H1 (cell line): Measurements from ENCODE around the gene TATDN2. TPM values are rescaled to one million over a fixed set of nuclear protein-coding genes. Genes with fewer than 3 reads are reported as not detected.

Source experiments
- CTCF ChIA-PET: fragments of 300-600 bp; sonication (Branson Sonifier 250); formaldehyde crosslinking; loops from one replicate; lab custom pipeline; 2021; ENCODE audit not compliant: partially characterized antibody; lab: Charles Lee
- POLR2A ChIA-PET: fragments of 300-600 bp; sonication (Branson Sonifier 250); formaldehyde crosslinking; loops from one replicate; lab custom pipeline; 2021; ENCODE audit warnings: inconsistent platforms; ENCODE audit not compliant: partially characterized antibody; lab: Charles Lee
- DNase-seq, 2 experiments: peaks; one replicate each; pipeline versions ENCODE4 v3.0.0 to v3.0.0-alpha.2; 2010 to 2022; ENCODE audit warnings: low spot score in 2 of 2, low read depth in 1 of 2, mixed read lengths in 1 of 2
- FAIRE-seq: peaks from 2 replicates; lab custom pipeline; 2011; peaks lifted over from hg19 to GRCh38; lab: Jason Lieb, UNC
- H2AFZ ChIP-seq: 2 replicates; pipeline ENCODE4 v1.8.1; 2012; ENCODE audit warnings: low read length, inconsistent platforms
- H2AK5ac ChIP-seq: 2 replicates; pipeline ENCODE4 v1.6.1; 2013; ENCODE audit warnings: low read depth, low read length
- H2BK120ac ChIP-seq: replicated peaks from 2 replicates; pipeline ENCODE3; 2013; ENCODE audit warnings: low read depth, low read length, inconsistent platforms
- H2BK12ac ChIP-seq: 2 replicates; pipeline ENCODE4 v1.6.1; 2013; ENCODE audit warnings: low read depth, low read length
- H2BK15ac ChIP-seq: 2 replicates; pipeline ENCODE4 v1.6.1; 2013; ENCODE audit warnings: low read length
- H2BK20ac ChIP-seq: 2 replicates; pipeline ENCODE4 v1.6.1; 2013; ENCODE audit warnings: low read length
- H2BK5ac ChIP-seq: 2 replicates; pipeline ENCODE4 v1.6.1; 2013; ENCODE audit warnings: low read depth, low read length
- H3K14ac ChIP-seq: 2 replicates; pipeline ENCODE4 v1.6.1; 2013; ENCODE audit warnings: inconsistent platforms; ENCODE audit not compliant: insufficient read length
- H3K18ac ChIP-seq: 2 replicates; pipeline ENCODE4 v1.6.1; 2013; ENCODE audit warnings: low read length; ENCODE audit errors: extremely low read depth
- H3K23ac ChIP-seq: 2 replicates; pipeline ENCODE4 v1.6.1; 2013; ENCODE audit warnings: inconsistent platforms; ENCODE audit not compliant: insufficient read length
- H3K23me2 ChIP-seq: 2 replicates; pipeline ENCODE4 v1.6.1; 2013; ENCODE audit warnings: low read depth, low read length
- H3K27ac ChIP-seq: 2 replicates; pipeline ENCODE4 v1.6.1; 2011; ENCODE audit warnings: low read depth, low read length, inconsistent platforms
- H3K27me3 ChIP-seq, 4 experiments: replicated peaks in 1 of 4; 1 replicate in 1 of 4; 2 replicates in 3 of 4; pipeline versions ENCODE4 v1.6.1 to v1.8.1; 2011 to 2013; ENCODE audit warnings: low read length in 3 of 4, mild to moderate bottlenecking in 3 of 4, inconsistent platforms in 2 of 4, mixed read lengths in 2 of 4, moderate library complexity in 1 of 4; ENCODE audit not compliant: control insufficient read depth in 3 of 4, insufficient read depth in 3 of 4; ENCODE audit errors: extremely low read depth in 1 of 4
- H3K36me3 ChIP-seq, 4 experiments: 2 replicates each; pipeline versions ENCODE4 v1.6.1 to v1.8.1; 2011 to 2013; ENCODE audit warnings: mild to moderate bottlenecking in 4 of 4, low read length in 3 of 4, moderate library complexity in 2 of 4, control low read depth in 1 of 4, inconsistent platforms in 1 of 4; ENCODE audit not compliant: insufficient read depth in 4 of 4, control insufficient read depth in 2 of 4
- H3K4ac ChIP-seq: replicated peaks from 2 replicates; pipeline ENCODE3; 2013; ENCODE audit warnings: low read length, low read depth, mixed read lengths, inconsistent platforms; ENCODE audit not compliant: insufficient read length
- H3K4me1 ChIP-seq, 4 experiments: replicated peaks in 1 of 4; 1 replicate in 1 of 4; 2 replicates in 3 of 4; pipeline versions ENCODE4 v1.6.1 to v1.8.1; 2011 to 2013; ENCODE audit warnings: low read length in 3 of 4, inconsistent platforms in 2 of 4, mixed read lengths in 1 of 4; ENCODE audit not compliant: insufficient read depth in 4 of 4, control insufficient read depth in 3 of 4
- H3K4me2 ChIP-seq, 2 experiments: 2 replicates each; pipeline versions ENCODE4 v1.6.1 to v1.8.1; 2011 to 2013; ENCODE audit warnings: low read depth in 2 of 2, low read length in 2 of 2, control low read depth in 1 of 2, inconsistent platforms in 1 of 2, mild to moderate bottlenecking in 1 of 2; ENCODE audit not compliant: insufficient read depth in 1 of 2
- H3K4me3 ChIP-seq, 4 experiments: fragments of 200-600, 300-600 bp in 1 of 4; sonication (generic), shearing (Covaris generic), sonication (Bioruptor Twin) in 1 of 4; 2 replicates each; pipeline versions ENCODE4 v1.5.1 to v1.8.1; 2011 to 2016; ENCODE audit warnings: low read length in 4 of 4, low read depth in 3 of 4, control low read depth in 2 of 4, inconsistent platforms in 2 of 4, mild to moderate bottlenecking in 2 of 4, mixed read lengths in 1 of 4, moderate library complexity in 1 of 4; ENCODE audit not compliant: insufficient read depth in 2 of 4; ENCODE audit errors: extremely low read depth in 1 of 4
- H3K56ac ChIP-seq: replicated peaks from 2 replicates; pipeline ENCODE3; 2013; ENCODE audit warnings: low read depth, mild to moderate bottlenecking, mixed read lengths, low read length, inconsistent platforms; ENCODE audit not compliant: insufficient read length
- H3K79me1 ChIP-seq: 2 replicates; pipeline ENCODE4 v1.6.1; 2013; ENCODE audit warnings: low read depth, low read length, control low read depth
- H3K79me2 ChIP-seq, 2 experiments: 2 replicates each; pipeline versions ENCODE4 v1.6.1 to v1.8.1; 2012 to 2013; ENCODE audit warnings: low read length in 2 of 2, mild to moderate bottlenecking in 2 of 2, inconsistent platforms in 1 of 2; ENCODE audit not compliant: insufficient read depth in 2 of 2, control insufficient read depth in 1 of 2
- H3K9ac ChIP-seq, 4 experiments: replicated peaks in 1 of 4; 1 replicate in 1 of 4; 2 replicates in 3 of 4; pipeline versions ENCODE4 v1.6.1 to v1.8.1; 2011 to 2013; ENCODE audit warnings: low read depth in 3 of 4, low read length in 3 of 4, control low read depth in 2 of 4, mild to moderate bottlenecking in 2 of 4, moderate library complexity in 2 of 4, inconsistent platforms in 1 of 4; ENCODE audit errors: extremely low read depth in 1 of 4
- H3K9me3 ChIP-seq, 2 experiments: 2 replicates each; pipeline versions ENCODE4 v1.6.1 to v1.8.1; 2012 to 2013; ENCODE audit warnings: mild to moderate bottlenecking in 2 of 2, moderate library complexity in 2 of 2, control low read depth in 1 of 2, inconsistent platforms in 1 of 2, low read depth in 1 of 2, low read length in 1 of 2, mixed read lengths in 1 of 2; ENCODE audit not compliant: insufficient read depth in 2 of 2
- H4K20me1 ChIP-seq, 2 experiments: replicated peaks in 1 of 2; 2 replicates each; pipeline versions ENCODE3 to v1.8.1; 2011 to 2013; ENCODE audit warnings: inconsistent platforms in 2 of 2, low read length in 2 of 2, mild to moderate bottlenecking in 1 of 2; ENCODE audit not compliant: insufficient read depth in 2 of 2, control insufficient read depth in 1 of 2
- H4K5ac ChIP-seq: 2 replicates; pipeline ENCODE4 v1.6.1; 2013; ENCODE audit warnings: low read length, low read depth, mixed read lengths, inconsistent platforms; ENCODE audit not compliant: insufficient read length
- H4K8ac ChIP-seq: 2 replicates; pipeline ENCODE4 v1.8.0; 2013; ENCODE audit warnings: mild to moderate bottlenecking, moderate library complexity, low read length, inconsistent platforms; ENCODE audit not compliant: insufficient read depth; ENCODE audit errors: extremely low read depth
- H4K91ac ChIP-seq: replicated peaks from 2 replicates; pipeline ENCODE3; 2013; ENCODE audit warnings: low read length, mixed read lengths, inconsistent platforms; ENCODE audit not compliant: insufficient read length
- ASH2L ChIP-seq: fragments of 200-600, 300-600 bp; sonication (generic); IDR thresholded peaks from one replicate; pipeline ENCODE4 v1.7.1; 2017; ENCODE audit warnings: low read length
- BCL11A ChIP-seq, 2 experiments: IDR thresholded peaks; one replicate each; pipeline ENCODE4 v1.6.1; 2011; ENCODE audit warnings: low read depth in 2 of 2, low read length in 2 of 2, mild to moderate bottlenecking in 2 of 2
- BRCA1 ChIP-seq: IDR thresholded peaks from 2 replicates; pipeline ENCODE4 v1.6.1; 2012; ENCODE audit warnings: low read depth, low read length, improper control_type of control experiment
- CEBPB ChIP-seq: IDR thresholded peaks from 2 replicates; pipeline ENCODE4 v1.6.1; 2012; ENCODE audit warnings: low read depth, low read length
- CREB1 ChIP-seq: IDR thresholded peaks from 2 replicates; pipeline ENCODE4 v1.6.1; 2012; ENCODE audit warnings: inconsistent platforms
- FOSL1 ChIP-seq: IDR thresholded peaks from 2 replicates; pipeline ENCODE4 v1.6.1; 2011; ENCODE audit warnings: mild to moderate bottlenecking, low read depth, low read length, moderate library complexity; ENCODE audit not compliant: insufficient read depth
- KDM1A ChIP-seq: fragments of 200-600, 300-600 bp; sonication (generic); IDR thresholded peaks from 2 replicates; pipeline ENCODE4 v1.7.1; 2016; ENCODE audit warnings: mild to moderate bottlenecking, low read length, borderline replicate concordance
- KDM5A ChIP-seq: fragments of 200-600 bp; IDR thresholded peaks from 2 replicates; pipeline ENCODE4 v1.7.1; 2012; ENCODE audit warnings: mild to moderate bottlenecking, low read length, inconsistent platforms, mixed read lengths
- MAFK ChIP-seq: IDR thresholded peaks from 2 replicates; pipeline ENCODE4 v1.6.1; 2012; ENCODE audit warnings: low read depth, mild to moderate bottlenecking, improper control_type of control experiment, low read length
- NANOG ChIP-seq: IDR thresholded peaks from 2 replicates; pipeline ENCODE4 v1.6.1; 2011; ENCODE audit warnings: low read length, low read depth, mild to moderate bottlenecking, inconsistent platforms; ENCODE audit not compliant: insufficient read depth, poor library complexity, severe bottlenecking
- POLR2A ChIP-seq, 2 experiments: IDR thresholded peaks; 1 replicate in 1 of 2; 2 replicates in 1 of 2; pipeline ENCODE4 v1.6.1; 2011; ENCODE audit warnings: low read depth in 2 of 2, low read length in 2 of 2, mild to moderate bottlenecking in 2 of 2; ENCODE audit errors: control extremely low read depth in 1 of 2
- RNF2 ChIP-seq: fragments of 200-900, 300-1000 bp; sonication (generic); IDR thresholded peaks from 2 replicates; pipeline ENCODE4 v1.7.1; 2016; ENCODE audit warnings: borderline replicate concordance, low read depth, mild to moderate bottlenecking, antibody characterized with exemption, low read length; ENCODE audit not compliant: poor library complexity, severe bottlenecking; ENCODE audit errors: missing control alignments
- SUZ12 ChIP-seq: fragments of 200-600 bp; sonication (generic); IDR thresholded peaks from 2 replicates; pipeline ENCODE4 v1.6.1; 2012; ENCODE audit warnings: mild to moderate bottlenecking, inconsistent platforms, low read length, moderate library complexity, mixed read lengths
- WGBS, 2 experiments: shearing (Covaris generic) in 1 of 2; methylation state at CpG; one replicate each; pipeline versions ENCODE4 v1.1.6 to v1.1.7; 2013 to 2015; ENCODE audit warnings: low lambda C conversion rate in 2 of 2, mixed read lengths in 2 of 2, inconsistent platforms in 1 of 2, low coverage in 1 of 2, missing lambda C conversion rate in 1 of 2; ENCODE audit not compliant: insufficient replicate concordance in 2 of 2, insufficient coverage in 1 of 2, insufficient read length in 1 of 2; ENCODE audit errors: extremely low coverage in 1 of 2, missing lambda C conversion rate in 1 of 2; 5-methylcytosine and 5-hydroxymethylcytosine counted together
- polyA plus RNA-seq, 7 experiments: library from polyadenylated mRNA; depleted of rRNA in 3 of 7; stranded (reverse) in 5 of 7; unstranded in 2 of 7; fragments of >200 nt in 5 of 7; fragments of 200-250 nt in 2 of 7; gene quantifications; 1 replicate in 5 of 7; 2 replicates in 1 of 7; 4 replicates in 1 of 7; pipeline versions ENCODE4 v1.2.1 to v1.2.3, GENCODE V29; 2011 to 2013; ENCODE audit warnings: missing spikeins in 2 of 7, mixed read lengths in 2 of 7
- total RNA-seq: library from RNA; stranded (reverse); fragmentation: NEBNext Ultra II Directional; extraction: Animal tissue kit (Norgen Biotek cat#: 25700); gene quantifications from 2 replicates; pipeline ENCODE4 v1.2.1, GENCODE V29; 2021
- TF ChIP-seq, protein P1 (sequence below): IDR thresholded peaks from 2 replicates; pipeline ENCODE4 v1.6.1; 2012; ENCODE audit warnings: inconsistent platforms

The TATDN2 gene
- total and polyA plus RNA-seq, 2 of the 8 experiments (the other 6 are each of a cell fraction or from before 2014, with no cell fraction given), result 12.1 to 34.8 TPM

DNA sequence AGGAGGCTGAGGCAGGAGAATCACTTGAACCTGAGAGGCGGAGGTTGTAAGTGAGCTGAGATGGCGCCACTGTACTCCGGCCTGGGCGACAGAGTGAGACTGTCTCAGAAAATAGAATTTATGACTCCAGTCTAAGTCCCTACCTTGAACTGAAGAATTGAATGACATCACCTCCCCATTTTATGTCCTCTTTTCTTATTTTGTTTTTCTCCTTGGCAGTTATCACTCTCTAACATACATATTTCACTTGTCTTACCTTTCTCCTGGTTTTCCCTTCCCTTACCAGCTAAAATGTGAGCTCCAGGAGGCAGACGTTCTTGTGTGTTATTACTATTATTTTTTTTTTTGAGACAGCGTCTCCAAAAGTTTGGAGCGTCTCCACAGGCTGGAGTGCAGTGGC, 7.6 kb downstream of the TATDN2 start:
- Histone ChIP-seq H2BK12ac (no peak overlapping the region), H3K9ac (no peak overlapping the region), H3K56ac (no peak overlapping the region), H3K23me2 (no peaks in the 10 kb centered on the region), H3K27me3 (no peaks in the 10 kb centered on the region), H3K18ac (no peak overlapping the region), H2BK120ac (no peak overlapping the region), H2BK15ac (no peak overlapping the region), H3K4me2 (no peak overlapping the region), H3K4me1 (no peaks in the 10 kb centered on the region), H3K27ac (no peak overlapping the region), H2AK5ac (no peak overlapping the region), H3K36me3 (peaks cover 6 to 29% (median 19%) of the 10 kb centered on the region in 4 experiments; a peak in 7 of 8 replicates), H4K20me1 (peaks cover 0 to 6% of the 10 kb centered on the region in 2 experiments), H4K5ac (no peak overlapping the region), H2BK5ac (no peak overlapping the region)
- 93% methylated on average over 7 of the region's 7 CpGs; no CpG with 5 or more reads in 1 of the 2 experiments for WGBS, 2 experiments
- FAIRE-seq, result no peak
- CTCF ChIA-PET, result interaction anchor here (0.6 to 3.0 kb wide), 3 partner anchors 8 to 63 kb away, joined by 3 to 11 read pairs (median 4); no protein-coding TSS in a partner anchor
- no peak for TF ChIP-seq BRCA1
- no peak for TF ChIP-seq ASH2L
- TF ChIP-seq SUZ12, result no peak
- no peak for TF ChIP-seq FOSL1
- TF ChIP-seq NANOG, result no peak
- no peak for TF ChIP-seq RNF2
- no peak for TF ChIP-seq MAFK
- no peak for TF ChIP-seq KDM1A
- TF ChIP-seq, protein P1, sequence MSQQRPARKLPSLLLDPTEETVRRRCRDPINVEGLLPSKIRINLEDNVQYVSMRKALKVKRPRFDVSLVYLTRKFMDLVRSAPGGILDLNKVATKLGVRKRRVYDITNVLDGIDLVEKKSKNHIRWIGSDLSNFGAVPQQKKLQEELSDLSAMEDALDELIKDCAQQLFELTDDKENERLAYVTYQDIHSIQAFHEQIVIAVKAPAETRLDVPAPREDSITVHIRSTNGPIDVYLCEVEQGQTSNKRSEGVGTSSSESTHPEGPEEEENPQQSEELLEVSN, result no peak
- TF ChIP-seq KDM5A, result no peak
- no peak for TF ChIP-seq CEBPB
- no peak for TF ChIP-seq BCL11A (IDR thresholded peaks at IDR 0.05; ENCODE audit: low read depth in 2 of 2, low read length in 2 of 2)
- no peak for TF ChIP-seq POLR2A (IDR thresholded peaks at IDR 0.05; ENCODE audit: control extremely low read depth in 1 of 2, low read depth in 2 of 2, low read length in 2 of 2)
- no peak for TF ChIP-seq CREB1
- TF ChIP-seq, all 59 proteins: peak for 0
- Histone ChIP-seq H3K4me3 (no peak overlapping the region), H4K91ac (no peak overlapping the region), H2BK20ac (no peak overlapping the region), H4K8ac (no peak overlapping the region), H3K79me1 (peaks cover 22% of the 10 kb centered on the region), H3K9me3 (no peaks in the 10 kb centered on the region), H3K4ac (no peak overlapping the region), H3K14ac (no peak overlapping the region), H3K23ac (no peak overlapping the region), H2AFZ (no peak overlapping the region), H3K79me2 (peaks cover 0 to 40% of the 10 kb centered on the region in 2 experiments; a peak in 2 of 4 replicates)
- DNase-seq, result no peak
- POLR2A ChIA-PET, result no interaction called here
